ENCODE data around the gene CYP2E1.
"Not testable (repeated sequence)": the region's sequence is repeated elsewhere in the genome, so short reads cannot be mapped to it uniquely, and the experiment has no call there.

Gene CYP2E1

DNA sequence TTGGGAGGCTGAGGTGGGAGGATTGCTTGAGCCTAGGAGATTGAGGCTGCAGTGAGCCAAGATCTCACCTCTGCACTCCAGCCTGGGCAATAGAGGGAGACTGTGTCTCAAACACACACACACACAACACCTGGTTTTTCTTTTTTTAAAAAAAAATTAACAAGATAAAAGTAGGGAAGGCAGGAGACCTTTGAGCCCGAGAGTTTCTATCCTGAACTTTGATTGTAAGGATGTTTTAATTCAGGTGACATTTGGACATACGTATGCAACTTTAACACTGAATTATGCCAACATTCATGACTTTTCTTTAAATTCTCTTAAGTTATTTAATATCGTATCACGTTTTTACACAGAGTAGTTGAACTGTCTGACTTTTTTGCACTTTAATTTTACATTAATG, 11.7 kb upstream of the CYP2E1 start:
- Histone ChIP-seq H3K4me1 (peaks cover under 1% of the 10 kb centered on the region; the same call in 1 of the 2 replicates), H3K4me3 (no peak overlapping the region), H3K36me3 (replicated peaks) (no peaks in the 10 kb centered on the region), H3K9me3 (no peaks in the 10 kb centered on the region), H3K27me3 (ENCODE audit: low read depth) (peaks cover 17% of the 10 kb centered on the region)
- in situ Hi-C loops (cut with MboI; ENCODE audit: low sequenced_read_pairs), result no loop called here
- DNase-seq (ENCODE audit: low spot score in 2 of 2), result no peak

DNA sequence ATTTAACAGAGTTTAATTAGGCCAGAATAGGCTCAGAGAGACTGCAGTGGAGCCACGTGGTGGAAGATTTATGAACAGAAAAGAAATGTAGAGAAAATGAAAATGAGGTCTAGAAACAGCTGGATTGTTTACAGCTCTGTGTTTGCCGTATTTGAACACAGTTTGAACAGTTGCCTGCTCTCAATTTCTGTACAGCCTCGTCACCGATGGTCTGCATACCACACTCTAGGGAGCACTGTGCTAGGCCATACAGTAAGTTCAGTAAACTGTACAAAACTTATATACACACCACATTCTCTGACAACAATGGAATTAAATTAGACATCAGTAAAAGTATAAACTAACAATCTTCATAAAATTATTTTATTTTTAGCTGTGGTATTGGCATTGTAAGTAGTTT, 11.1 kb upstream of the CYP2E1 start:
- H3K36me3 ChIP-seq (replicated peaks), result no peaks in the 10 kb centered on the region
- peaks cover 14% of the 10 kb centered on the region for H3K27me3 ChIP-seq (ENCODE audit: low read depth)
- no peaks in the 10 kb centered on the region for H3K9me3 ChIP-seq
- no peak overlapping the region for H3K4me3 ChIP-seq
- in situ Hi-C loops (cut with MboI; ENCODE audit: low sequenced_read_pairs), result no loop called here
- no peak for DNase-seq (ENCODE audit: low spot score in 2 of 2)
- H3K4me1 ChIP-seq, result peaks cover 4% of the 10 kb centered on the region; the same call in 1 of the 2 replicates

DNA sequence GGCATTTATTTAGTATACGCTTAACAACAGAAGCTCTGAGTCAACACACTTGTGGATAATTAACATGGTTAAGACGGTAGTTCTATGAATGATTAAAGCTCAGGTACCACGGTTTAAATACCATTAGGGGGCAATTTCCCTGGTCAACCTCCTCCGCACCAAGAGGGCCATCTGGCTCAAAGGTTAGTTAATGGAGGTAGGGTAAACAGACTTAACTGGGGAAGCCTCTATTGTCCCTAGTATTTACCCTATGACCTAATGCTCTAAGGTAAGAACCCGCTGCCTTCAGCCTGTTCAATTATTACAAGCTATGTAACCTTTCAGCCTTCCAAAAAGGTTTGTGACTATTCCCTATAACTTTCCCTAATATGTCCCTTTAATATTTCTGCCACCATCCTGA, 8.6 kb upstream of the CYP2E1 start:
- H3K4me3 ChIP-seq; in situ Hi-C loops (cut with MboI; ENCODE audit: low sequenced_read_pairs); H3K27me3 ChIP-seq (ENCODE audit: low read depth); DNase-seq (ENCODE audit: low spot score in 2 of 2); H3K36me3 ChIP-seq (replicated peaks); H3K4me1 ChIP-seq; H3K9me3 ChIP-seq: not testable (repeated sequence)

DNA sequence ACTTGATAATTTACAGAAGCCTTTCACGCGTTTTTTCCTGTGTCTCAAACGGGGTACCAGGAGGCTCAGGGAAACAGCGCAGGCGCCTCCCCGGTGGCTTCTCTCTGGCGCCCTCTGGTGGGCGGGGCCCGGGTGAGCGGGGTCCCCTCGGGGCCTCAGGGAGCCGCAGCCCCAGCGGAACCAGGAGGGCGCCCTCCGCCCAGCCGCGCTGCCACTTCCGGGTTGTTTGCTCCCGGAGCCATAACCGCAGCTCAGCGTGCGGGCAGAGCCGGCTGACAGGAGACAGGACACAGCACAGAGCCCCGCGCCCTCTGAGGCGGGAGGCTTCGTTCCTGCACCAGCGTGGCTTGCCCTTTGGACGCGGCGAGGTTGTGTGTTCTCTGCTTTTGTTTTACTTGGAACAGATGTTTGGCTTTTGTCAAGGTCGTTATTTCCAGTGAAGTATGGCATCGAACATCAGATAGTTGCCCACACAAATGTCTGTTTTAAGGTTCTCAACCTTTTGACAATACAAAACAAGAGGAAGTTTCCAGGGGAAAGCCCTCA, 6.9 kb upstream of the CYP2E1 start:
- in situ Hi-C loops (cut with MboI; ENCODE audit: low sequenced_read_pairs), result no loop called here
- Histone ChIP-seq H3K4me1 (peaks cover 4% of the 10 kb centered on the region; the same call in 1 of the 2 replicates), H3K9me3 (no peaks in the 10 kb centered on the region), H3K4me3 (peak overlapping the region; percentile 30), H3K27me3 (ENCODE audit: low read depth) (no peaks in the 10 kb centered on the region), H3K36me3 (replicated peaks) (no peaks in the 10 kb centered on the region)
- DNase-seq (ENCODE audit: low spot score in 2 of 2), result peak; percentile 67 to 94

DNA sequence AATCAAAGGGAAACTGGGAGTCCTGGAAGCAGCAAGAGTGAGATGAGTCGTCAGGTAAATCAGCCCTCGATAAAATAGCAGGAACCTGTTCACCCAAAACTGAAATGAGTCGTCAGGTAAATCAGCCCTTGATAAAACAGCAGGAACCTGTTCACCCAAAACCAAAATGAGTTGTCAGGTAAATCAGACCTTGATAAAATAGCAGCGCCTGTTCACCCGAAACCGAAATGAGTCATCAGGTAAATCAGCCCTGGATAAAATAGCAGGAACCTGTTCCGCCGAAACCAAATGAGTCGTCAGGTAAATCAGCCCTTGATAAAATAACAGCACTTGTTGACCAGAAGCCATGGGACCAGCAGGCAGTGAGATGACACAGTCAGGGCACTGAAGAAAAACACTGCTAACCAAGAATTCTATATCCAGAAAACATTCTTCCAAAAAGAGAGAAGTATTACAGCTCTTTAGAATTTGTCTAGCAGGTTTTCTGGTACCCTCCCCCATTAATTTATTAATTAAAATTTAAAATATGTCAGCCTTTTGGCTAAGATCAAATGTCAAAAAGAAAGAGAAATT, 3.4 kb upstream of the CYP2E1 start:
- Histone ChIP-seq H3K36me3 (replicated peaks) (no peaks in the 10 kb centered on the region), H3K9me3 (no peaks in the 10 kb centered on the region), H3K4me3 (no peak overlapping the region), H3K27me3 (ENCODE audit: low read depth) (peaks cover 1% of the 10 kb centered on the region), H3K4me1 (peaks cover 4% of the 10 kb centered on the region; the same call in 1 of the 2 replicates)
- in situ Hi-C loops (cut with MboI; ENCODE audit: low sequenced_read_pairs), result no loop called here
- DNase-seq (ENCODE audit: low spot score in 2 of 2), result no peak

DNA sequence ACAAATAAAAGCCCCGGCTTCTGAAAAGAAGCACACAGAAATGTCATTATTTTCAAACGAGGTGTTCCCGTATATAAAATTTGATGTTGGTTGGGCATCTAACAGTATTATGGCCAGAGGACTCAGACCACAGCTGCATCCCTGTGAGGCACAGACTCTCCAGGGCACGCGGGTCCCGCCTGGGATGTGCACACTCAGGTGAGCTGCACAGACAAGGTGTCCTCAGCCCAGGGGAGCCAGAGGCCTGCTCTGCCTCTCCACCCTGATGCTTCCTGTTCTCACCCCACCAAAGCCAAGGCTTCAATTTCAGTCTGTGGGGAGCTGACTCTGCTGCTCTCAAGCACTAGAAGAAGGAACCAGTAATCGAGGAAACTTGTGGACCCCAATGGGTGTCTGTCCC, 1.7 kb upstream of the CYP2E1 start:
- Histone ChIP-seq H3K36me3 (replicated peaks) (no peaks in the 10 kb centered on the region), H3K4me1 (peaks cover 7% of the 10 kb centered on the region; the same call in 1 of the 2 replicates), H3K9me3 (no peaks in the 10 kb centered on the region), H3K4me3 (no peak overlapping the region), H3K27me3 (ENCODE audit: low read depth) (peaks cover 17% of the 10 kb centered on the region)
- DNase-seq (ENCODE audit: low spot score in 2 of 2), result no peak
- in situ Hi-C loops (cut with MboI; ENCODE audit: low sequenced_read_pairs), result no loop called here

DNA sequence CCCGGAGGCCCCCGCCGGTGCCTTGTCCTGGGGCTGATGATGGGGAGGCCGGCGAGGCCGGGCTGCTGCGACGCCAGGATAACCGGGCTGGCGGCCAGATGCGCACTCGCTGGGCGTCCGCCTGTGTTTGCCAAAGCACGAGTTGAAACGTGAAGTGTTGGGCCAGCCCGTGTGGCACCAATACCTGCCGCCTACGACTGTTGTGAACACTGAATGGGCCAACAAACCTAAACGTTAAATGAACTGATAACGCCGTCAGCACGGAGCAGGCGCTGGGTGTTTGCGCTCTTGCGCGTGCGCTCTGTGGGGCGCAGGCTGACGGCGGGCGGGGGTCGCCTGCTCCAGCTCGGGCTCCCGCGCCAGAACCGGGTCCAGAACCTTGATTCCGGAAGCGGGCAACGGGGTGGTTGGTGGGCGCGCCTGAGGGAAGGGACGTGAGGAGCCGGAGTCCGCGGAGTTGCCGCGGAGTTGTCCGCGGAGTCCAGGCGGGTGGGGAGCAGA, 658 bp downstream of the CYP2E1 start:
- no peak overlapping the region for H3K4me3 ChIP-seq
- H3K36me3 ChIP-seq (replicated peaks), result no peaks in the 10 kb centered on the region
- in situ Hi-C loops (cut with MboI; ENCODE audit: low sequenced_read_pairs), result no loop called here
- no peak for DNase-seq (ENCODE audit: low spot score in 2 of 2)
- H3K27me3 ChIP-seq (ENCODE audit: low read depth), result peaks cover 21% of the 10 kb centered on the region
- peaks cover 3% of the 10 kb centered on the region; the same call in 1 of the 2 replicates for H3K4me1 ChIP-seq
- H3K9me3 ChIP-seq, result no peaks in the 10 kb centered on the region

DNA sequence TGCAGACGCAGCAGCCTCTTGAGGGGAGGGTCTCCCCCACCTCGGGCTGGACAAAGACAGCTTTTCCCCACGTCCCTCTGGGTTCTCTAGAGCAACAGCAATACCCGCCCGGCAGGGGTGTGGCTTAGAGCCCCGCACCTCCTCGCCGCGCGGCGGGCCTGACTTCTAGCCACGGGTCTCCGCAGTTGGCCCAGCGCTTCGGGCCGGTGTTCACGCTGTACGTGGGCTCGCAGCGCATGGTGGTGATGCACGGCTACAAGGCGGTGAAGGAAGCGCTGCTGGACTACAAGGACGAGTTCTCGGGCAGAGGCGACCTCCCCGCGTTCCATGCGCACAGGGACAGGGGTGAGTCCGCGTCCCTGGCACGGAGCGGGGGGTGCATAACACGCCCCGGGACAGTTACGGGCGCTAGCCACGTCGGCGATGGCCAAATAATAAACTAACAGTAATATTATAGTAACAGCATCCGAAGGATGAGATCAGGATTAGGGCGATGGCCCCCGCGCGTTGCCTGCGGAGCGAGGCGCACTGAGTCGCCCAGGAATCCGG, 1.2 kb downstream of the CYP2E1 start:
- peaks cover 3% of the 10 kb centered on the region; the same call in 1 of the 2 replicates for H3K4me1 ChIP-seq
- peaks cover 21% of the 10 kb centered on the region for H3K27me3 ChIP-seq (ENCODE audit: low read depth)
- no peaks in the 10 kb centered on the region for H3K9me3 ChIP-seq
- H3K36me3 ChIP-seq (replicated peaks), result no peaks in the 10 kb centered on the region
- H3K4me3 ChIP-seq, result no peak overlapping the region
- DNase-seq (ENCODE audit: low spot score in 2 of 2), result no peak
- in situ Hi-C loops (cut with MboI; ENCODE audit: low sequenced_read_pairs), result no loop called here

DNA sequence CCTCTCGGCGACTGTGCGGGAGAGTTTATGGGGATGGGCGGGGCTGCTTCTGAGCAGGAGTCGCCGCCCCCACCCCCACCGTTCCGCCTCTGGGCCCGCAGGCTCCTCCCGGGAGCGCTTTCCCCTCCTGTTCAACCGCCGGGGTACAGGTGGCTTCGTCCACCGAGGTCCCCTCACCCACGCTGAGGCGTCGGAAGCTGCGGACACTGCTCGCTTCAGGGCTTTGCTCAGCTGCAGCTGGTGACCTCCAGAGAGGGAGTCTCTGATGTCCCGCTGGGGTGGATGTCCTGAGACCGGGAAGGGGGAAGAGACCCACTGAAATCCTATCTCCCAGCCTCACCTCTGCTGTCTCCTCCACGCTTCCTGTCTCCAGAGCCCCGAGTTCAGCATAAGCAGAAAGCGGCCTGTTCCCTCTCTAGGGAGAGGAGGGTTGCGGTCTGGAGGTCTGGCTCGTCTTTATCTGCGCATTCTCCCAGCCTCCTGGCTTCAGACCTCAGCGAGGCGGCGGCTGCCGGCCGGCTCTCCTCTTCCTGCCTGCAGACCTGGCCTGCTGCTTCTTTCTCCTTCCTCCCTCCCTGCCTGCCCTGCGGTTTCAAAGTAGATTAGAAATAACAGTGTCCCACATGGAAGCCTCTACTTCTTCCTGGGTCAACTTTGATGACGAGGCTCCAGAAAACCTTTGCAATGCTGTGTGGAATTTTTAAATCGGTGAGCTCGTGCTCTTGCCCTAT, 1.8 kb downstream of the CYP2E1 start:
- H3K27me3 ChIP-seq (ENCODE audit: low read depth), result peaks cover 21% of the 10 kb centered on the region
- no peaks in the 10 kb centered on the region for H3K36me3 ChIP-seq (replicated peaks)
- in situ Hi-C loops (cut with MboI; ENCODE audit: low sequenced_read_pairs), result no loop called here
- peak in 1 of 2 experiments; percentile 49 for DNase-seq (ENCODE audit: low spot score in 2 of 2)
- peak overlapping the region; percentile 3; the same call in 1 of the 2 replicates for H3K4me3 ChIP-seq
- no peaks in the 10 kb centered on the region for H3K9me3 ChIP-seq
- peaks cover 3% of the 10 kb centered on the region; the same call in 1 of the 2 replicates for H3K4me1 ChIP-seq

DNA sequence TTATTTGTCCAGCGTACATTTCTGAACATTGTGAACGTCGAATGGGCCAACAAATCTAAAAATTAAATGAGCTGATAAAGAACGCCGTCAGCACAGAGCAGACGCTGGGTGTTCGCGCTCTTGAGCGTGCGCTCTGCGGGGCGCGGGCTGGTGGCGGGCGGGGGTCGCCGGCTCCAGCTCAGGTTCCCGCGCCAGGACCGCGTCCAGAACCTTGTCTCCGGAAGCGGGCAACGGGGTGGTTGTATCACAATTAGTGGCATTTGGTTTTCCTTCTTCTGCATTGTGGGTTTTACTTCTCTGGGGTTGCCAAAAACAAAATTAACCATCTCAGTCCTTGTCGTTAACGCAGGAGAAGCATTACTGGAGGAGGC, 2.4 kb downstream of the CYP2E1 start:
- in situ Hi-C loops (cut with MboI; ENCODE audit: low sequenced_read_pairs), result no loop called here

DNA sequence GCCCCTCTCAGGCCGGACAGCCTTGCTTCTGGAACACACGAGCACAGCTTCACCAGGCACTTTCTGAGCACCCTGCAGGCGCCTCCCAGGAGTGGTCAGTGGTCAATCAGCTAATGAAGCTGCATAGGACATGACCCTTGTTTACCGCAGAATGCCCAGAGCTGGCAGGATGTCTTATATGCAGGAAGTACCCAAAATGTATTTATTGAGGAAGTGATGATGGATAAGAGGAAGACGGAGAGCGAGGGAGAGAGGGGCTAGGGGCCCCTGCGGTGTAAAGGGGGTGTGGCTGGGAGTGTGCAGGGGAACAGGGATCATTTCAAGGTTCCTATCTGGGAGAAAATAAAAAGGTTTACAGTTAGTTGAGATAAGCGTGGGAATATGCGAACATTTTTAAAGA, 3.3 kb downstream of the CYP2E1 start:
- in situ Hi-C loops (cut with MboI; ENCODE audit: low sequenced_read_pairs), result no loop called here
- peaks cover 21% of the 10 kb centered on the region for H3K27me3 ChIP-seq (ENCODE audit: low read depth)
- peaks cover 3% of the 10 kb centered on the region; the same call in 1 of the 2 replicates for H3K4me1 ChIP-seq
- no peaks in the 10 kb centered on the region for H3K36me3 ChIP-seq (replicated peaks)
- no peak overlapping the region for H3K4me3 ChIP-seq
- no peak for DNase-seq (ENCODE audit: low spot score in 2 of 2)
- no peaks in the 10 kb centered on the region for H3K9me3 ChIP-seq

More for the DNA sequence above, 2.4 kb downstream of the CYP2E1 start:
- no peak for DNase-seq (ENCODE audit: low spot score in 2 of 2)
- peaks cover 3% of the 10 kb centered on the region; the same call in 1 of the 2 replicates for H3K4me1 ChIP-seq
- H3K4me3 ChIP-seq, result no peak overlapping the region
- H3K36me3 ChIP-seq (replicated peaks), result no peaks in the 10 kb centered on the region
- no peaks in the 10 kb centered on the region for H3K9me3 ChIP-seq
- H3K27me3 ChIP-seq (ENCODE audit: low read depth), result peaks cover 21% of the 10 kb centered on the region

DNA sequence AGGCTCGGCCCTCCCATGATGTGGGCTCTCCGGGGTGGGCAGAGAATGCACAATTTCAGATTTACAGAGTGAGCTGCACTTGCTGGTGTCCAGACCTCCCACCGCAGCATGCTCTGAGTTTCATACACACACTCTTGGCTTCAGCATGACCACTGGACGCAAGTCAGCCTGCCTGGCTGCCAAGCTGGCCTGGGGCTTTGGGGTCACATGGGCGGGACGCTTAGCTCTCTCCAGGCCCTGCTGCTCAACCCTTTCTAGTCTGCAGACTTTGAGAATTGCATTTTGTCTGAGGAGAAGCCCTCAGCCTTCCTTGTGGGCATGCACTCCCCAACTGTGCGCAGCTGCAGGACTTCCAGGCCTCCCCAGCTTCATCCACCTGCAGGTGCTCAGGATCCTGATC, 5.7 kb downstream of the CYP2E1 start:
- Histone ChIP-seq H3K4me3 (no peak overlapping the region), H3K4me1 (peaks cover 3% of the 10 kb centered on the region; the same call in 1 of the 2 replicates), H3K9me3 (no peaks in the 10 kb centered on the region), H3K36me3 (replicated peaks) (no peaks in the 10 kb centered on the region), H3K27me3 (ENCODE audit: low read depth) (peaks cover 21% of the 10 kb centered on the region)
- DNase-seq (ENCODE audit: low spot score in 2 of 2), result no peak
- in situ Hi-C loops (cut with MboI; ENCODE audit: low sequenced_read_pairs), result no loop called here

DNA sequence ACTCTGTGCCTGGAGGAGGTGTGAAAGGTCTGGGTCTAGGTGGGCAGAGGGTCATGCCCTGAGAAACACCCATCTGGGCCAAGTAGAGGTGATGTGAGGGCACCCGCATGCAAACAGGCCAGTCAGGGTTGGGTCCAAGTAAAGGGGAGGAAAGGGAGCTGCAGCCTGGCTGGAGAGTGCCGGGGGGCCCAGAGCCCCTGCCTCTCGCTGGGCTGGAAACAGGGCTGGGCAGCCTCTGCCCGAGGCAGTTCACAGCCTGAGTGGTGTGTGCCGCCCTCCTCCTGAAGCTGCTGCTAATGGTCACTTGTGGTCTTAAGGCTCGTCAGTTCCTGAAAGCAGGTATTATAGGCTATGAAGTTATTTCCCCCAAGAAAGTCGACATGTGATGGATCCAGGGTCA, 7.3 kb downstream of the CYP2E1 start:
- Histone ChIP-seq H3K9me3 (no peaks in the 10 kb centered on the region), H3K36me3 (replicated peaks) (no peaks in the 10 kb centered on the region), H3K4me1 (no peaks in the 10 kb centered on the region; the same call in 1 of the 2 replicates), H3K4me3 (no peak overlapping the region), H3K27me3 (ENCODE audit: low read depth) (peaks cover 12% of the 10 kb centered on the region)
- no peak for DNase-seq (ENCODE audit: low spot score in 2 of 2)
- in situ Hi-C loops (cut with MboI; ENCODE audit: low sequenced_read_pairs), result no loop called here

DNA sequence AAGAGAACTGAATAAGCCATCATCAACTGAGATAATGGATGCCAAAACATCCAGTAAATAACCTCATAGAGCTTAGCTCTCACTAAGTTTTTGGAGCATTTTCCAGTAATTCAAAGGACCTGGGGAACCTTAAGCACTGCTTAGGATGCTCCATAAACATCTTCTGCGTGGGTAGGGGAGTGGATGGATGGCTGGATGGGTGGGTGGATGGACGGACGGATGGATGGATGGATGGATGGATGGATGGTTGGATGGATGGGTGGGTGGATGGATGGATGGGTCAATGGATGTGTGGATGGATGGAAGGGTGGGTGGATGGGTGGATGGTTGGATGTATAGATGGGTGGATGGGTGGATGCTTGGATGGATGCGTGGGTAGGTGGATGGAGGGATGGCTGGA, 9.0 kb downstream of the CYP2E1 start:
- Histone ChIP-seq H3K4me1 (no peaks in the 10 kb centered on the region), H3K27me3 (ENCODE audit: low read depth) (no peaks in the 10 kb centered on the region), H3K4me3 (no peak overlapping the region), H3K36me3 (replicated peaks) (no peaks in the 10 kb centered on the region), H3K9me3 (no peaks in the 10 kb centered on the region)
- no peak for DNase-seq (ENCODE audit: low spot score in 2 of 2)
- in situ Hi-C loops (cut with MboI; ENCODE audit: low sequenced_read_pairs), result no loop called here

All from HAP-1 (cell line).